Choroid plexus epithelial cell (primary cell): Measurements from ENCODE around the gene SGO2.
"Not testable (repeated sequence)": the region's sequence is repeated elsewhere in the genome, so short reads cannot be mapped to it uniquely, and the experiment has no call there.

Experiments
- DNase-seq: peaks from one replicate; pipeline ENCODE4 v3.0.0-alpha.2; 2010; ENCODE audit warnings: low read depth
- H3K4me3 ChIP-seq: 2 replicates; pipeline ENCODE4 v1.5.1; 2011; ENCODE audit warnings: low read depth, mild to moderate bottlenecking, control low read depth, low read length, moderate library complexity
- CTCF ChIP-seq: conservative IDR thresholded peaks from 2 replicates; pipeline ENCODE4 v1.5.1; 2011; ENCODE audit warnings: low read depth, mild to moderate bottlenecking, control low read depth, inconsistent platforms, low read length, moderate library complexity

SGO2 gene

GRCh38 chr2:200534572-200534971 lies 8.6 kb downstream of the SGO2 start:
- TF ChIP-seq CTCF: no peak
- peak; percentile 33 for DNase-seq
- no peak overlapping the region for H3K4me3 ChIP-seq

- DNase-seq: no peak
- H3K4me3 ChIP-seq: no peak overlapping the region
- no peak for TF ChIP-seq CTCF
Measured at GRCh38 chr2:200538139-200538538, 12.1 kb downstream of the SGO2 start.

GRCh38 chr2:200540793-200541192 lies 14.8 kb downstream of the SGO2 start:
- H3K4me3 ChIP-seq: no peak overlapping the region
- no peak for DNase-seq
- no peak for TF ChIP-seq CTCF

- DNase-seq: not testable (repeated sequence)
Measured at GRCh38 chr2:200566596-200566995, 40.6 kb downstream of the SGO2 start.

GRCh38 chr2:200567932-200568331 lies 41.9 kb downstream of the SGO2 start:
- DNase-seq: no peak
- no peak for TF ChIP-seq CTCF
- no peak overlapping the region for H3K4me3 ChIP-seq

More at GRCh38 chr2:200566596-200566995, 40.6 kb downstream of the SGO2 start:
- H3K4me3 ChIP-seq: not testable (repeated sequence)

GRCh38 chr2:200575957-200576356 lies 50.0 kb downstream of the SGO2 start:
- TF ChIP-seq CTCF: peak; percentile 49
- peak; percentile 45 for DNase-seq
- no peak overlapping the region for H3K4me3 ChIP-seq

GRCh38 chr2:200577027-200577426 lies 51.0 kb downstream of the SGO2 start:
- no peak overlapping the region for H3K4me3 ChIP-seq
- TF ChIP-seq CTCF: peak; percentile 33
- no peak for DNase-seq

- H3K4me3 ChIP-seq: no peak overlapping the region
- peak; percentile 67 for TF ChIP-seq CTCF
- DNase-seq: peak; percentile 77
Measured at GRCh38 chr2:200578778-200579177, 52.8 kb downstream of the SGO2 start.
